Duodenal mucosa (tissue), 2 donors: ENCODE measurements around the gene ZNF547.
"Not testable (repeated sequence)": the region's sequence is repeated elsewhere in the genome, so short reads cannot be mapped to it uniquely, and the experiment has no call there.

ENCODE experiments used
- H3K27ac ChIP-seq: one replicate; pipeline ENCODE4 v1.7.0; 2013; ENCODE audit warnings: low read depth, low read length
- H3K27me3 ChIP-seq, 2 donors: one replicate each; pipeline ENCODE4 v1.7.0; 2013; ENCODE audit warnings: low read length in 2 of 2, control low read depth in 1 of 2; ENCODE audit not compliant: insufficient read depth in 2 of 2, control insufficient read depth in 1 of 2
- H3K36me3 ChIP-seq, 2 donors: one replicate each; pipeline ENCODE4 v1.7.0; 2013; ENCODE audit warnings: low read length in 2 of 2, control low read depth in 1 of 2; ENCODE audit not compliant: insufficient read depth in 2 of 2, control insufficient read depth in 1 of 2
- H3K4me1 ChIP-seq, 2 donors: one replicate each; pipeline ENCODE4 v1.7.0; 2013; ENCODE audit warnings: low read length in 2 of 2, control low read depth in 1 of 2; ENCODE audit not compliant: insufficient read depth in 2 of 2, control insufficient read depth in 1 of 2
- H3K4me3 ChIP-seq, 2 donors: one replicate each; pipeline ENCODE4 v1.7.0; 2013; ENCODE audit warnings: low read length in 2 of 2, low read depth in 1 of 2
- H3K9ac ChIP-seq, 2 donors: one replicate each; pipeline ENCODE4 v1.7.0; 2013; ENCODE audit warnings: low read length in 2 of 2, low read depth in 1 of 2
- H3K9me3 ChIP-seq, 2 donors: one replicate each; pipeline ENCODE4 v1.7.0; 2013; ENCODE audit warnings: low read length in 2 of 2, control low read depth in 1 of 2; ENCODE audit not compliant: control insufficient read depth in 1 of 2

The ZNF547 gene

DNA sequence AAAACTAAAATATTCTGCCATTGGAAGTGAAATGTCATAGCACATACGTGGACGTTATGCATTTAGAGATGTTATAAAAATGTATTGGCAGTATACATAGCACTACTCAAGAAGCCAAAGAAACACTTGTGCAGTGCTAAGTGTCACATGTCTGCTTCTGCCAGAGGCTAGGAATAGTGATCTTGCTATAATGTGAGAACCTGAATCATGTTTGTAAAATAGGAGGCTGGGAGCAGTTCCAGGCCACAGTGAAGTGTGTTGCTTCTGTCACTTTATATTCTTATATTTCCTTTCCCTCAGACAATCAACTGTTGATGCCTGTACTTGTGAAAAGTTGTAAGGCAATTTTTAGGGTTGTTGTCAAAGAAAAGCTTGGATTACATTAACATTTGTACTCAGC, 3.4 kb downstream of the ZNF547 start:
- H3K4me3 ChIP-seq, result no peak overlapping the region

GRCh38 chr19:57374179-57374578, 10.8 kb downstream of the ZNF547 start:
- Histone ChIP-seq H3K27ac (no peak overlapping the region), H3K27me3 (no peaks in the 10 kb centered on the region), H3K4me1 (no peaks in the 10 kb centered on the region), H3K36me3 (peaks cover 24 to 56% of the 10 kb centered on the region in 2 donors), H3K9ac (no peak overlapping the region), H3K9me3 (peaks cover 36 to 37% of the 10 kb centered on the region in 2 donors), H3K4me3 (no peak overlapping the region)

More for the DNA sequence above, 3.4 kb downstream of the ZNF547 start:
- Histone ChIP-seq H3K9me3 (peaks cover 3 to 6% of the 10 kb centered on the region in 2 donors), H3K4me1 (peaks cover 4 to 6% of the 10 kb centered on the region in 2 donors), H3K9ac (no peak overlapping the region), H3K27me3 (no peaks in the 10 kb centered on the region), H3K27ac (no peak overlapping the region), H3K36me3 (peaks cover 0 to 10% of the 10 kb centered on the region in 2 donors)

- H3K9ac ChIP-seq, H3K4me3 ChIP-seq, H3K27me3 ChIP-seq, H3K4me1 ChIP-seq, H3K27ac ChIP-seq: not testable (repeated sequence)
- Histone ChIP-seq H3K36me3 (peaks cover 24 to 56% of the 10 kb centered on the region in 2 donors), H3K9me3 (peaks cover 40 to 42% of the 10 kb centered on the region in 2 donors)
These were observed 11.3 kb downstream of the ZNF547 start for GRCh38 chr19:57374647-57375046.

DNA sequence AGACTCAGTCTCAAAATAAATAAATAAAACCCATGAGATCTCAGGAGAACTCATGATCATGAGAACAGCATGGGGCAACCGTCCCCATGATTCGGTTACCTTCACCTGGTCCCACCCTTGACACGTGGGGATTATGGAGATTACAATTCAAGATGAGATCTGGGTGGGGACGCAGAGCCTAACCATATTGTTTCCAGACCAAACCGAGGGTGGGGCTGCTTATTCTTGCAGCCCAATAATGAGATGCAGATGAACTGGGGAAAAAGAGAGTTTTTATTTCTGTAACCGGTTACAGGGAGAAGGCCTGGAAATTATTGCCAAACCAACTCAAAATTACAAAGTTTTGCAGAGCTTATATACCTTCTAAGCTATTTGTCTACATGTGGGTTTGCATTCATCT, 12.8 kb downstream of the ZNF547 start:
- no peak overlapping the region for H3K27ac ChIP-seq
- H3K9me3 ChIP-seq, result peaks cover 46 to 48% of the 10 kb centered on the region in 2 donors
- H3K9ac ChIP-seq, result no peak overlapping the region
- H3K27me3 ChIP-seq, result no peaks in the 10 kb centered on the region
- H3K4me1 ChIP-seq, result no peaks in the 10 kb centered on the region
- H3K36me3 ChIP-seq, result peaks cover 24 to 56% of the 10 kb centered on the region in 2 donors
- H3K4me3 ChIP-seq, result no peak overlapping the region

- Histone ChIP-seq H3K9me3 (peaks cover 45 to 48% of the 10 kb centered on the region in 2 donors), H3K27me3 (no peaks in the 10 kb centered on the region), H3K27ac (no peak overlapping the region), H3K36me3 (peaks cover 20 to 41% of the 10 kb centered on the region in 2 donors), H3K4me1 (no peaks in the 10 kb centered on the region), H3K9ac (no peak overlapping the region), H3K4me3 (no peak overlapping the region)
These were observed 14.3 kb downstream of the ZNF547 start for GRCh38 chr19:57377498-57378146.

GRCh38 chr19:57380923-57381322, 17.6 kb downstream of the ZNF547 start:
- no peak overlapping the region for H3K27ac ChIP-seq
- H3K27me3 ChIP-seq, result no peaks in the 10 kb centered on the region
- no peak overlapping the region for H3K4me3 ChIP-seq
- H3K36me3 ChIP-seq, result peaks cover 14 to 18% of the 10 kb centered on the region in 2 donors
- H3K4me1 ChIP-seq, result no peaks in the 10 kb centered on the region
- H3K9ac ChIP-seq, result no peak overlapping the region
- peaks cover 34 to 37% of the 10 kb centered on the region in 2 donors for H3K9me3 ChIP-seq

- H3K36me3 ChIP-seq, result peaks cover 3 to 5% of the 10 kb centered on the region in 2 donors
These were observed 19.6 kb downstream of the ZNF547 start for GRCh38 chr19:57382806-57383488.

DNA sequence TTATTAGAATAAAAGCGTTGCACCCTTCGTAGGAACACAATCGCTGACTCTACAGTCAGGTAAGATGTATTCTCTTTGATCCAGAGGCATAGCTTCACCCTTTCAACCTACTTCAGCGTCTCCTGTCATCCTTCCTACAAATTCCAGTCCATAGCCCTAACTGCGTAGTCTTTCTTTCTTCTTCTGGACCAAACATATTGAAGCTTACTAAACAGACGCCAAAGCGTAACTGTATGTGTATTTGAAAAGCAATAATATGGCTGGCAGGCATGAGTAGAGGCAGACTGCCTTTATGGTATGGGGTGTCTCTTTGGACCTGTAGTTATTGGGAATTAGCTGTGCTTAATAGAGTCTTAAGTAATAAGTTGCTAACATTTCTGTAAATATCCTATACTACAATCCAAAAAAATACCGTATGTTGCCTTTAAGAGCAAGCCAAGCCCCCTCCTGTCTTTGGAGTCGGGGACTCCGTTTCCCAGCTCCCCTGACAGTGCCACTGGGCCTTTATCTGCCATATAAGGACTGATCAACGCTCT, 25.9 kb downstream of the ZNF547 start:
- no peaks in the 10 kb centered on the region for H3K27me3 ChIP-seq
- peak overlapping the region; percentile 63 to 77 for H3K9ac ChIP-seq
- peak overlapping the region; percentile 59 for H3K27ac ChIP-seq

More at GRCh38 chr19:57382806-57383488, 19.6 kb downstream of the ZNF547 start:
- Histone ChIP-seq H3K4me3 (no peak overlapping the region), H3K9me3 (peaks cover 20 to 23% of the 10 kb centered on the region in 2 donors), H3K9ac (no peak overlapping the region), H3K4me1 (no peaks in the 10 kb centered on the region), H3K27me3 (no peaks in the 10 kb centered on the region), H3K27ac (no peak overlapping the region)

DNA sequence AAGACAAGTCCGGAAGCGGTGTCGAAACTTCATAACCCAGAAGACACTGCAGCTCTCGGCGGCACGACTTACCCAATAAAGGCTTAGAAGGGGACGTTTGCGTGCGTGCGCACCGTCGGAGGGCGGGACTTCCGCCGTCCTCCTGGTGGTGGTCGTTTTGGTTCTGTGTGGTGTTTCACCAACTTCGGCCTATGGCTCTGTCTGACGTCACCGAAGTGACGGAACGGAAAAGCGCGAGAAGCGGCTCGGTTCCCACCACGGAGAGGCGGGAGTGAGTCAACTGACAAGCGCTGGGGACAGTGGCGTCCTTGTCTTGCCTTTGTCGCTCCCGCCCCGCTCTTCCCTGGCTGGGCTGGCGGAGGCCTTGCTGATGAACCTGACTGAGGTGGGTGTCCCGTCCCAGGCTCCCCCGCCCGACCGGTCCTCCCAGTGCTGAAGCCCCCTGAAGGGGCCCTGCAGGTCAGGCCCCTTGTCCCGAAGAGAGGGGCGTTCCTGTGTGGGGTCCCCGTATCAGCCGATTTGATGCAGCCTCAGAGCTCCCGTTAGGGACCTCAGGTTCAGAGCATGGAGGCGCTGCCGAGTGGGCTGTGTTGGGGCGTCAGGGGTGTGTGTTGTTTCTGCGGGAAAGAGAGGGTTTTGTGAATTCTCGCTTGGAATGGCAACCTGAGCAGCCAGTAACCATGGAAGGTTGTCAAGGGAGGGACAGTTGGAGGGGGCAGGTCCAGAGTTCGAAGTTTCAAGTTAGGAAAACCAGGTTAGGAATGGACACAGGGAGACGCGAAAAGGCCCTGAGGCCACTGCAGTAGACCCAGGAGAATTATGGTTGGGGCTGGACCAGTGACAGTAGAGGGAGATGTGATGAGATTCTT, 26.6 kb downstream of the ZNF547 start, which contains the start of gene ZNF548:
Gene ZNF548 (plus strand): TSS at position 125 of the 869 bp plus-strand sequence. CDS start 246 bp downstream, at position 371.
- H3K9ac ChIP-seq, result peak within 1 kb of the TSS; percentile 77 to 78
- H3K27ac ChIP-seq, result peak within 1 kb of the TSS; percentile 79
- H3K27me3 ChIP-seq, result no peaks in the 10 kb centered on the region
- peaks cover 11 to 12% of the 10 kb centered on the region in 2 donors for H3K4me1 ChIP-seq
- H3K9me3 ChIP-seq, result peaks cover 0 to 5% of the 10 kb centered on the region in 2 donors
- H3K36me3 ChIP-seq, result peaks cover 6 to 19% of the 10 kb centered on the region in 2 donors
- peak within 1 kb of the TSS; percentile 73 to 97 for H3K4me3 ChIP-seq

More for the DNA sequence above, 25.9 kb downstream of the ZNF547 start:
- Histone ChIP-seq H3K9me3 (peaks cover 0 to 5% of the 10 kb centered on the region in 2 donors), H3K4me3 (peak overlapping the region; percentile 73 to 97), H3K36me3 (peaks cover 5 to 13% of the 10 kb centered on the region in 2 donors), H3K4me1 (peaks cover 11 to 12% of the 10 kb centered on the region in 2 donors)
